Retinal pigment epithelial cell (primary cell): ENCODE results near the gene NTNG2.

ENCODE experiments used
- DNase-seq: peaks from one replicate; pipeline ENCODE4 v3.0.0-alpha.2; 2010; ENCODE audit warnings: low read depth
- H3K4me3 ChIP-seq: 2 replicates; pipeline ENCODE4 v1.5.1; 2011; ENCODE audit warnings: mild to moderate bottlenecking, low read length, control low read depth, moderate library complexity
- CTCF ChIP-seq: conservative IDR thresholded peaks from 2 replicates; pipeline ENCODE4 v1.5.1; 2011; ENCODE audit warnings: low read depth, low read length, control low read depth, inconsistent platforms

The NTNG2 gene

GRCh38 chr9:132214027-132214622, 52.3 kb downstream of the NTNG2 start:
- TF ChIP-seq CTCF = peak; percentile 6
- DNase-seq = peak; percentile 48

DNA sequence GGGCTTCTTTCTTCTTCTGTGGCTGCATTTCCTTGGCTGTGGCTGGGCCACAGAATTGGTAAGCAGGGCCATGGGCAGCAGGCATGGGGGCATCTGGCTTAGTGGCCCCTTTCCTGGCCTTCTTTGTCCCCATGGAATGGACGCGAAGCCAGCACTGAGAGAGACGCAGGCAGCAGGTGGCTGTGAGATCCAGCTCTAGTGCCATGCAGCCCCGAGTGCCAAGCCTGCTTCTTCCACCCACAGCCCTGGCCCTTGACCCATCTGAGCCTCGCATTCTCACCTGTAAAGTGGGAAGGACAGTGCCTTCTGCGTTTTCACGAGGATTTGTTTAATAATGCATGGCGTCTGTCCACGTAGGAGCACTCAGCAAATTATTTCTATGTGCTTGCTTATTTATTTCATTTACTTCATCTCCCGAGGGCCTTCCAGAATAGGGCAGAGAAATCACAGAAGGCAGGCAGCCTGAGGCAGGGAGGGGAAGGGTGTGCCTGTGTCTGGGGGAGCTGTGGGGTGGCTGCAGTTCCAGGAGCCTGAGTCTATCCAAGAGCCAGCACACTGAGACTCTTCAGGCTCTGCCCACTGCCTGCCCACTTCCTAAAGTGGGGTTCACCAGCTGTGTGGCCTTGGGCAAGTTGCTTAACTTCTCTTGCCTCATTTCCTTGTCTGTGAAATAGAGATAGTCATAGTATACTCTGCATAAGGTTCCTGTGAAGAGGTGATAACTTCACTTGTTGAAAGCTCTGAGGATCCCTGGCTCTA, 55.2 kb downstream of the NTNG2 start:
- no peak for TF ChIP-seq CTCF
- DNase-seq = no peak
- no peak overlapping the region for H3K4me3 ChIP-seq

More at GRCh38 chr9:132214027-132214622, 52.3 kb downstream of the NTNG2 start:
- H3K4me3 ChIP-seq = no peak overlapping the region

DNA sequence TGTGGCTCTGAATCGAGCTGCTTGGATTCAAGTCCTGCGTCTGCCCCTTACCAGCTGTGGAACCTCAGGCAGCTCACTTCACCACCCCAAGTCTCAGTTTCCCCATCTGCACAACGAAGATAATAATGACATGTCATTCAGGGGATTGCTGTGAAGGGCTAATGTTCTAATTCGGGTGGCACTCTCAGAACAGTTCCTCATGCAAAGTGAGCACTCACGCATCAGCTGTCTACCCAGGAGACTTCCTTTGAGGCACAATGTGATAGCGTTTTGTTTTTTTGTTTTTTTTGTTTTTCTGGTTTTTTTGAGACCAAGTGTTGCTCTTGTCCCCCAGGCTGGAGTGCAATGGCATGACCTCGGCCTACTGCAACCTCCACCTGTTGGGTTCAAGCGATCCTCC, 56.4 kb downstream of the NTNG2 start:
- H3K4me3 ChIP-seq = no peak overlapping the region
- no peak for DNase-seq

GRCh38 chr9:132221941-132222340, 60.1 kb downstream of the NTNG2 start:
- TF ChIP-seq CTCF = no peak
- no peak for DNase-seq
- H3K4me3 ChIP-seq = no peak overlapping the region

More for the DNA sequence above, 56.4 kb downstream of the NTNG2 start:
- TF ChIP-seq CTCF = no peak

GRCh38 chr9:132224645-132225044, 62.8 kb downstream of the NTNG2 start:
- H3K4me3 ChIP-seq = no peak overlapping the region
- DNase-seq = no peak
- no peak for TF ChIP-seq CTCF

DNA sequence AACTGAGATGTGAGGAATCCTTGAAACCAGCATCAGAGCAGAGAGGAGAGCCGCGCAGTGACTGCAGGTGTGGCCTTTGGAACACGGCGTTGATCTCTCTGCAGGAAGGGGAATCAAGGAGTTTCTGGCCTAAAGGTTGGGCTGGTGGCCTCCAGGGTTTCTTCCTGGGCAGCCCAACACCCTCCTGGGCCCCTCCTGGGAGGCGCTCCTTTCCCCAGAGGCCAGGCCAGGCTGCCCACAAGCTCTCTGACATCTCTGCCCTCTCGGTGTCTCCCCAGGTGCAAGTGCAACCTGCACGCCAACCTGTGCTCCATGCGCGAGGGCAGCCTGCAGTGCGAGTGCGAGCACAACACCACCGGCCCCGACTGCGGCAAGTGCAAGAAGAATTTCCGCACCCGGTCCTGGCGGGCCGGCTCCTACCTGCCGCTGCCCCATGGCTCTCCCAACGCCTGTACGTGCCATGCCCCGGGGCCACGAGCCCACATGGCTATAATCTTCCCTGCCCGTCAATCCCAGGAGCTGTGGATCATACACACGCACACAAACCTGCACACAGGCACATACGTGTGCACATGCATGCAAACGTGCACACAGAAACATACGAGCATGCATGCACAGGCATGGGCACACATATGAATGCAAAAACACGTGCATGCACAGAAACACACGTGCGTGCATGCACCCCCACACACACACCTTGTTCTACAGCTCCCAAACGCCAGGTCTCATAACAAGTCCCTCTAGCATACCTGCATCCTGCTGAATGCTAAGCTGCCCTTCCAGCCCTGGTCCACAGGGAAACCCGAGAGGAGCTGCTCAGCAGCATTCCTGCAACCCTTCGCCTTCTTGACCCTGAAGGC, 64.9 kb downstream of the NTNG2 start:
- TF ChIP-seq CTCF = no peak
- H3K4me3 ChIP-seq = no peak overlapping the region
- no peak for DNase-seq
